AG04450 (cell line): ENCODE measurements around the gene CHST6. TPM values are rescaled to one million over a fixed set of nuclear protein-coding genes. Genes with fewer than 3 reads are reported as not detected.
"Not testable (repeated sequence)": the region's sequence is repeated elsewhere in the genome, so short reads cannot be mapped to it uniquely, and the experiment has no call there.

Source experiments
- CTCF ChIA-PET: fragments of 300-600, 350-600 bp; formaldehyde crosslinking; extraction: SDS; loops from one replicate; lab custom pipeline; 2022; ENCODE audit warnings: antibody characterized with exemption, inconsistent platforms; lab: Charles Lee
- POLR2A ChIA-PET: fragments of 350-600 bp; formaldehyde crosslinking; extraction: SDS; loops from one replicate; lab custom pipeline; 2021; ENCODE audit warnings: antibody characterized with exemption, inconsistent platforms; lab: Yijun Ruan, JAX
- DNase-seq: peaks from one replicate; pipeline ENCODE4 v3.0.0-alpha.2; 2011; ENCODE audit warnings: low read depth, low spot score
- H3K27ac ChIP-seq: one replicate; pipeline ENCODE4 v1.5.1; 2012; ENCODE audit warnings: low read depth, low read length, control low read depth
- H3K27me3 ChIP-seq: one replicate; pipeline ENCODE4 v1.6.0; 2012; ENCODE audit warnings: low read length; ENCODE audit not compliant: control insufficient read depth, insufficient read depth
- H3K4me3 ChIP-seq: 2 replicates; pipeline ENCODE4 v1.5.1; 2011; ENCODE audit warnings: mild to moderate bottlenecking, low read depth, low read length, control low read depth
- H3K9me3 ChIP-seq: 2 replicates; pipeline ENCODE4 v1.5.1; 2012; ENCODE audit warnings: low read length; ENCODE audit not compliant: control insufficient read depth, insufficient read depth
- CTCF ChIP-seq: IDR thresholded peaks from 2 replicates; pipeline ENCODE4 v1.5.1; 2011; ENCODE audit warnings: low read depth, low read length, control low read depth, inconsistent platforms
- polyA plus RNA-seq: library from polyadenylated mRNA; depleted of rRNA; stranded (reverse); fragments of >200 nt; gene quantifications from 2 replicates; pipeline ENCODE4 v1.2.3, GENCODE V29; 2011

The CHST6 gene
- polyA plus RNA-seq, 1 experiment, result 0.07 TPM

DNA sequence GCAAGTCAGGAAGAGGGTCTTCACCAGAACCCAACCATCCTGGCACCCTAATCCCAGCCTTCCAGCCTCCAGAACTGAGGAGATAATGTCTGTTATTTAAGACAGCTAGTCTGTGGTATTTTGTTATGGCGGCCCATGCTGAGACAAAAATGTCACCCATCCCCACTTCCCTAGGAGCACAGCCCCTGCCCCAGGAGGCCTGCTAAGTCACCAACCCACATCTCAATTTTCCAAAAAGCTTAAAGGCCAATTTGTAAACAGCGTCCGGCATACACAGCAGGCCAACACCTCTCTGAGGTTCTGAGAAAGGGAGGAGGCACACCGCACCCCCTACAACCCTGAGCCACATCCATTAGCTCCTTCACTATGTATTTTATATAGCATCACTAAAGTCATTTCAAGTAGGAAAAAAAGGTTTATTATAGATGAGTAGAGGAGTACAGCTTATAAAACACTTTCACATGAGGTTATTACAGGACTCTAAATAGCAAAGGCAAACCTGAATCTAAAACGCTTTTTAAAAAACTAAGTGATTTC lies 37.7 kb downstream of the CHST6 start:
- CTCF ChIA-PET, result interaction anchor here (0.6 to 1.7 kb wide), 5 partner anchors 12 to 259 kb away, joined by 3 to 6 read pairs (median 4); no protein-coding TSS in a partner anchor
- Histone ChIP-seq H3K9me3 (no peaks in the 10 kb centered on the region), H3K27ac (no peak overlapping the region), H3K27me3 (no peaks in the 10 kb centered on the region), H3K4me3 (no peak overlapping the region)
- POLR2A ChIA-PET, result no interaction called here
- DNase-seq, result no peak
- no peak for TF ChIP-seq CTCF

DNA sequence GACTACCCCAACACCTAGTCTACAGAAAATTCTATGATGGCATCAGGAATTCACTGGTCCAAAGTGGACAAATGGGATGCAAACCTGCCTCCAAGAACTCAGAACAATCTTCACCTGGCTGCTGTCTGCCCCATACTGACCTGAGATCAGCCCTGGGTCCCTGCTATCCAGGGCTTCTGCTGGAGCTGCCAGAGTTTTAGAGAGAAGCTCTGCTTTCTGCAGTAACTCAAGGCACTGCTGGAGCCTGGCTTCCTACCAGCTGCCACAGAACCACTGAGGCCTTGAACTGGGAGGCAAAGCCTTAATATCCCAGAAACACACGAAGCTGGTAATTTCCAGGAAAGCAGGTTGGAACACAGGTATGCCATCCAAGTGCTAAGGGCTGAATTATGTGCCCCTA lies 38.3 kb downstream of the CHST6 start:
- ChIA-PET POLR2A (no interaction called here), CTCF (interaction anchor here (0.6 to 1.8 kb wide), 5 partner anchors 8 to 258 kb away, joined by 3 to 13 read pairs (median 5); no protein-coding TSS in a partner anchor)
- DNase-seq, result no peak
- no peak overlapping the region for H3K4me3 ChIP-seq
- no peaks in the 10 kb centered on the region for H3K9me3 ChIP-seq
- H3K27me3 ChIP-seq, result no peaks in the 10 kb centered on the region
- TF ChIP-seq CTCF, result no peak
- no peak overlapping the region for H3K27ac ChIP-seq

DNA sequence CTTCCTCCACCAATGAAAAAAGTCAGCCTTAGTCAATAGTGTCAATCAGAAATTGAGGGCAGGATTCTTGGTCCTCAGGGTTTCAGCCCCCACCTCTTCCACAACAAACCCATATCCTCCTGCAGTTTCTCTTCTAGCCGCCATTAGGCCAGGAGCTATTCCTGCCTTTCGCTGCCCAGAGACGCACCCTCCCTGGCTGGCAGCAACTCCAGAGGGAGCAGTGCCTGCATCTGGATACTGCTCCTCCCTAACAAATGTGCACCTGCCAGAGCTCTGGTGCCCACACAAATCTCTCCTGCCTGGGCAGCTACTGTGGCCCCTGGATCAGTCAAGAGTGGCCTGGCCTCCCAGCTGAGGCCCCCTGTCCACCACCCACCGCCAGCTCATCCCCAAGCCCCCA lies 38.8 kb downstream of the CHST6 start:
- DNase-seq, H3K27ac ChIP-seq, H3K9me3 ChIP-seq, H3K4me3 ChIP-seq, POLR2A ChIA-PET, H3K27me3 ChIP-seq: not testable (repeated sequence)
- CTCF ChIA-PET, result interaction anchor here (1.3 to 1.8 kb wide), 3 partner anchors 9 to 15 kb away, joined by 4 to 13 read pairs (median 5); no protein-coding TSS in a partner anchor

DNA sequence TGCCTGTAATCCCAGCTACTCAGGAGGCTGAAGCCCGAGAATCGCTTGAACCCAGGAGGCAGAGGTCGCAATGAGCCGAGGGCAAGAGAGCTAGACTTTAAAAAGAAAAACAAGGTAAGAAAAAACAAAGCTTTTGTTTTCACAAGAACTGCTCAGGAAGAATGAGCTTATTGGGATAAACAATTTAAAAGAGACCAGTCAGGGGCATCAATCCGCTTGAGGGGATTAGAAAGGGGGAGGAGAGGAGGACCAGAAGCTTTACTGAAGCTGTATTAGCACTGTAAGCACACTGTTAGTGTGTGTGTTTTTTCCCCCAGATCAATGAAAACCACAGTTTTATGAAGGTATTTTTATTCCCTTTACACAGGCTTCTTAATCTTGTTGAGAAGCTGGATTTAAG lies 39.6 kb downstream of the CHST6 start:
- H3K27ac ChIP-seq, result no peak overlapping the region
- POLR2A ChIA-PET, result no interaction called here
- no peak for DNase-seq
- TF ChIP-seq CTCF, result no peak
- H3K27me3 ChIP-seq, result no peaks in the 10 kb centered on the region
- H3K9me3 ChIP-seq, result no peaks in the 10 kb centered on the region
- H3K4me3 ChIP-seq, result no peak overlapping the region
- CTCF ChIA-PET, result interaction anchor here (0.5 to 1.8 kb wide), 6 partner anchors 10 to 62 kb away, joined by 3 to 13 read pairs (median 4); no protein-coding TSS in a partner anchor

GRCh38 chr16:75452464-75453190 lies 42.6 kb downstream of the CHST6 start:
- H3K4me3 ChIP-seq, result no peak overlapping the region
- no peak overlapping the region for H3K27ac ChIP-seq
- ChIA-PET POLR2A (no interaction called here), CTCF (interaction anchor here (0.9 to 2.5 kb wide), 2 partner anchors 13 to 65 kb away, joined by 4 to 20 read pairs; no protein-coding TSS in a partner anchor)
- no peaks in the 10 kb centered on the region for H3K9me3 ChIP-seq
- no peak for DNase-seq
- no peaks in the 10 kb centered on the region for H3K27me3 ChIP-seq
- no peak for TF ChIP-seq CTCF
